GM12878 (cell line): ENCODE data around the gene AFMID. TPM values are rescaled to one million over a fixed set of nuclear protein-coding genes. Genes with fewer than 3 reads are reported as not detected.
"Not testable (repeated sequence)": the region's sequence is repeated elsewhere in the genome, so short reads cannot be mapped to it uniquely, and the experiment has no call there.

Experiments used
- ATAC-seq: fragments of 200-7000 bp; cut with Tn5 transposase; 3 replicates; pipeline ENCODE4 v1.9.1; 2020; ENCODE audit warnings: mild to moderate bottlenecking, moderate library complexity
- BruUV-seq: library from RNA; stranded (reverse); fragments of 400-500 nt; replicated peaks from 2 replicates; lab custom pipeline; 2021; lab: Mats Ljungman, UMichigan
- CTCF ChIA-PET: fragments of 300-600 bp; sonication (Branson Sonifier 250); formaldehyde crosslinking; extraction: SDS; loops from one replicate; lab custom pipeline; 2021; ENCODE audit warnings: inconsistent platforms; lab: Yijun Ruan, JAX
- POLR2A ChIA-PET: fragments of 350-600 bp; formaldehyde crosslinking; extraction: SDS; loops from one replicate; lab custom pipeline; 2021; ENCODE audit warnings: inconsistent platforms; lab: Charles Lee
- RAD21 ChIA-PET: fragments of 300-600 bp; sonication (Branson Sonifier 250); formaldehyde crosslinking; loops from one replicate; lab custom pipeline; 2023; ENCODE audit warnings: antibody characterized with exemption; ENCODE audit not compliant: unreplicated experiment; lab: Charles Lee
- SMC1A ChIA-PET: fragments of 300-600 bp; sonication (Branson Sonifier 250); formaldehyde crosslinking; loops from one replicate; lab custom pipeline; 2023; ENCODE audit not compliant: unreplicated experiment, uncharacterized antibody; lab: Charles Lee
- DNase-seq: peaks from one replicate; pipeline ENCODE4 v3.0.0-alpha.2; 2011; ENCODE audit warnings: low read depth, low spot score
- FAIRE-seq: peaks from 3 replicates; lab custom pipeline; 2011; peaks lifted over from hg19 to GRCh38; lab: Jason Lieb, UNC
- H2AFZ ChIP-seq: 2 replicates; pipeline ENCODE4 v1.6.0; 2011; ENCODE audit warnings: low read depth, low read length, control low read depth; ENCODE audit not compliant: control insufficient read depth
- H3K27ac ChIP-seq: 2 replicates; pipeline ENCODE4 v1.5.1; 2011; ENCODE audit warnings: control low read depth; ENCODE audit not compliant: control insufficient read depth, insufficient read depth
- H3K27me3 ChIP-seq, 2 experiments: replicated peaks in 1 of 2; 2 replicates each; pipeline versions ENCODE4 v1.6.0 to v1.6.1; 2011; ENCODE audit warnings: low read length in 1 of 2; ENCODE audit not compliant: control insufficient read depth in 2 of 2, insufficient read depth in 2 of 2
- H3K36me3 ChIP-seq, 2 experiments: 2 replicates each; pipeline ENCODE4 v1.5.1; 2011; ENCODE audit warnings: low read length in 1 of 2; ENCODE audit not compliant: control insufficient read depth in 2 of 2, insufficient read depth in 2 of 2
- H3K4me1 ChIP-seq: 2 replicates; pipeline ENCODE4 v1.6.1; 2011; ENCODE audit warnings: mild to moderate bottlenecking, low read length, moderate library complexity, mixed read lengths; ENCODE audit not compliant: control insufficient read depth, insufficient read depth
- H3K4me2 ChIP-seq: 2 replicates; pipeline ENCODE4 v1.6.0; 2011; ENCODE audit warnings: control low read depth; ENCODE audit not compliant: control insufficient read depth, insufficient read depth
- H3K4me3 ChIP-seq: fragments of 200-600 bp; sonication (generic); 2 replicates; pipeline ENCODE4 v1.5.1; 2016
- H3K79me2 ChIP-seq: 2 replicates; pipeline ENCODE4 v1.6.0; 2011; ENCODE audit warnings: low read length; ENCODE audit not compliant: control insufficient read depth, insufficient read depth
- H3K9ac ChIP-seq: 2 replicates; pipeline ENCODE4 v1.8.0; 2011; ENCODE audit warnings: low read length, control low read depth, mixed read lengths; ENCODE audit not compliant: control insufficient read depth, insufficient read depth
- H3K9me3 ChIP-seq: replicated peaks from 3 replicates; pipeline ENCODE4 v1.5.1; 2011; ENCODE audit warnings: mild to moderate bottlenecking, low read length; ENCODE audit not compliant: control insufficient read depth, insufficient read depth
- H4K20me1 ChIP-seq: 2 replicates; pipeline ENCODE4 v1.6.0; 2011; ENCODE audit not compliant: control insufficient read depth, insufficient read depth
- BMI1 ChIP-seq: fragments of 450-650 bp; IDR thresholded peaks from 2 replicates; pipeline ENCODE4 v1.6.1; 2016; ENCODE audit warnings: mild to moderate bottlenecking, moderate library complexity, borderline replicate concordance
- EED ChIP-seq: sonication (generic); IDR thresholded peaks from 2 replicates; pipeline ENCODE4 v1.6.1; 2016; ENCODE audit warnings: antibody characterized with exemption, low read depth
- POLR2A ChIP-seq: IDR thresholded peaks from 2 replicates; pipeline ENCODE4 v1.6.1; 2011; ENCODE audit warnings: low read depth, mild to moderate bottlenecking, low read length
- RELA ChIP-seq: fragments of 450-650 bp; IDR thresholded peaks from 2 replicates; pipeline ENCODE4 v1.8.0; 2014; ENCODE audit warnings: borderline replicate concordance; ENCODE audit not compliant: partially characterized antibody
- SMAD1 ChIP-seq: fragments of 450-650 bp; IDR thresholded peaks from 2 replicates; pipeline ENCODE4 v1.6.1; 2018; ENCODE audit warnings: mild to moderate bottlenecking, low read depth; ENCODE audit not compliant: partially characterized antibody
- WGBS: methylation state at CpG from one replicate; pipeline ENCODE4 v1.1.6; 2016; ENCODE audit warnings: low lambda C conversion rate; ENCODE audit not compliant: insufficient replicate concordance, insufficient coverage; ENCODE audit errors: missing lambda C conversion rate; 5-methylcytosine and 5-hydroxymethylcytosine counted together
- in situ Hi-C: fragments of 300-500 bp; cut with MboI; formaldehyde crosslinking; loops from 9 replicates; pipeline ENCODE4 v1.14.3; 2018; ENCODE audit warnings: mixed read lengths
- intact Hi-C: fragments of 100-400 bp; cut with micrococcal nuclease; formaldehyde crosslinking; loops from one replicate; pipeline ENCODE4 v1.14.2; 2022; ENCODE audit not compliant: unreplicated experiment
- polyA plus RNA-seq, 11 experiments: library from polyadenylated mRNA; depleted of rRNA in 4 of 11; unstranded in 6 of 11; stranded (reverse) in 5 of 11; fragments of >200 nt; fragmentation: Nextera tagmentation in 4 of 11; fragmentation: Illumina TruSeq in 1 of 11; extraction: Ambion mirVana in 4 of 11; extraction: Trizol in 1 of 11; gene quantifications; 1 replicate in 1 of 11; 2 replicates in 10 of 11; pipeline versions ENCODE4 v1.2.1 to v1.2.3, GENCODE V29; 2011 to 2016; ENCODE audit warnings: inconsistent platforms in 2 of 11, missing spikeins in 2 of 11, low read depth in 1 of 11
- total RNA-seq, 4 experiments: library from RNA; depleted of rRNA in 3 of 4; stranded (reverse); fragments of >200 nt in 3 of 4; fragmentation: Illumina TruSeq in 1 of 4; extraction: Trizol in 1 of 4; gene quantifications; 2 replicates each; pipeline versions ENCODE4 v1.2.1 to v1.2.3, GENCODE V29; 2013 to 2021

The AFMID gene
- total and polyA plus RNA-seq, 10 of the 15 experiments (the other 5 are each of a cell fraction or from before 2014, with no cell fraction given), result 36.1 to 98.8 (median 51.6) TPM

DNA sequence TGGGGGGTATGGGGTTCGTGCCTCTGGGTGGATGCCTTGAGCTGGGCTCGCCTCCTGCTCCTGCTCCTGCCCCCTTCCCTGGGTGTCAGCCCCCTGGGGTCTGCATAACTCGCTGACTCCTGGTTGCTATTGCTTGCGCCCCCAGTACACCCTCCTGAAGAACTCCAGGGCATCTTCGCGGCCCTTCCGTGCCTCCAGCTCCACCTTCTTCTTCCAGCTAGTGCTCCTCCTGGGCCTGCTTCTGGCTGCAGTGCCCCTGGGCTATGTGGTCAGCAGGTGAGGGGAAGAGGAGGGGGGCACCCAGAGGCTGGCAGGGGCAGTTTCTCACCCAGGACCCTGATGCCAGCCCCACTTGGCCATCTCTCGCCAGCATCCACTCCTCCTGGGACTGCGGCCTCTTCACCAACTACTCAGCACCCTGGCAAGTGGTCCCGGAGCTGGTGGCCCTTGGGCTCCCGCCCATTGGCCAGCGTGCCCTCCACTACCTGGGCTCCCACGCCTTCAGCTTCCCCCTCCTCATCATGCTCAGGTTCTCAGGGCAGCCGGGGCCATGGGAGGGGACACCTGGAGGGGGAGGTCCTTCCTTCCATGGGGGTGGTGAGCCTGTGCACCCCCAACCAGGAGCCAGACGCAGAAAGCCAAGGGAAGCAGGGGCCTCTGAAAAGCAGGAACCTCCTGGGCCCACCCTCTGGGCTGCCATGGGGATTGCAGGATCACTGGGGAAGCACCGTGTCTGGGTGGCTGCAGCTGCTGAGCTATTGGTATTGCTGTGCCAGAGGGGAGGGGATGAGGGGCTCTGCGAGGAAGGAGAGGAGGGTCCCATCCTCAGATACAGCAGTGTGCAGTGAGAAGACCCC lies 48.7 kb upstream of the AFMID start:
- intact Hi-C loops, result no loop called here
- Histone ChIP-seq H3K27me3 (no peaks in the 10 kb centered on the region), H3K4me3 (no peak overlapping the region), H2AFZ (no peak overlapping the region), H3K4me1 (peaks cover 61% of the 10 kb centered on the region), H3K9ac (no peak overlapping the region), H3K79me2 (peaks cover 26% of the 10 kb centered on the region), H4K20me1 (no peaks in the 10 kb centered on the region)
- in situ Hi-C loops, result no loop called here
- ChIA-PET POLR2A (interaction anchor here (0.7 to 3.7 kb wide), 9 partner anchors 8 to 37 kb away, joined by 3 to 16 read pairs (median 4); partner anchors contain the start of gene TMC6), CTCF (interaction anchor here (0.6 to 9.5 kb wide), 13 partner anchors 12 to 106 kb away, joined by 3 to 132 read pairs (median 7); partner anchors contain the start of gene TMC6), RAD21 (interaction anchor here (0.8 to 6.8 kb wide), 8 partner anchors 10 to 118 kb away, joined by 3 to 83 read pairs (median 3); partner anchors contain the start of genes TK1 and TMC6)
- DNase-seq (no peak), FAIRE-seq (no peak)
- TF ChIP-seq EED (no peak), RELA (peak; percentile 2), POLR2A (peak; percentile 34), SMAD1 (no peak)
- TF ChIP-seq, all 136 proteins: peak for 2
- no peak overlapping the region for H3K4me2 ChIP-seq
- ATAC-seq, result no peak
- H3K27ac ChIP-seq, result peak overlapping the region; percentile 13; the same call in 1 of the 2 replicates
- WGBS, result 83% methylated on average over 17 of the region's 17 CpGs
- H3K36me3 ChIP-seq, result peaks cover 16 to 17% of the 10 kb centered on the region in 2 experiments; a peak in 3 of 4 replicates
- SMC1A ChIA-PET, result interaction anchor here (0.5 to 5.1 kb wide), 7 partner anchors 9 to 53 kb away, joined by 3 to 51 read pairs (median 3); partner anchors contain the start of gene TK1
- H3K9me3 ChIP-seq, result no peaks in the 10 kb centered on the region
- BruUV-seq, result no TSS peak

DNA sequence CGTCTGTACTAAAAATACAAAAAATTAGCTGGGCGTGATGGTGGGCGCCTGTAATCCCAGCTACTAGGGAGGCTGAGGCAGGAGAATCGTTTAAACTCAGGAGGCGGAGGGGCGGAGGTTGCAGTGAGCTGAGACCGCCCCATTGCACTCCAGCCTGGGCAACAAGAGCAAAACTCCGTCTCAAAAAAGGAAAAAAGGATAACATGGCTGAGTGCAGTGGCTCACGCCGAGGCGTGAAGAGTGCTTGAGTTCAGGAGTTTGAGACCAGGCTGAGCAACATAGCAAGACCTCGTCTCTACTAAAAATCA lies 47.3 kb upstream of the AFMID start:
- in situ Hi-C loops, H3K9ac ChIP-seq, DNase-seq, H2AFZ ChIP-seq, H3K4me3 ChIP-seq, H3K9me3 ChIP-seq, H4K20me1 ChIP-seq, BruUV-seq, H3K4me2 ChIP-seq, H3K27ac ChIP-seq, FAIRE-seq, ATAC-seq, H3K27me3 ChIP-seq: not testable (repeated sequence)
- 83% methylated on average over 12 of the region's 12 CpGs for WGBS
- ChIA-PET POLR2A (interaction anchor here (0.5 to 3.3 kb wide), 7 partner anchors 9 to 46 kb away, joined by 3 to 15 read pairs (median 4); partner anchors contain the start of gene TMC6), CTCF (interaction anchor here (0.7 to 9.5 kb wide), 6 partner anchors 13 to 111 kb away, joined by 3 to 132 read pairs (median 4); partner anchors contain the start of genes AFMID, TK1 and TMC6), SMC1A (interaction anchor here (1.4 to 1.5 kb wide), 2 partner anchors 8 to 36 kb away, joined by 3 to 8 read pairs; no protein-coding TSS in a partner anchor), RAD21 (interaction anchor here (0.6 to 1.2 kb wide), 7 partner anchors 11 to 99 kb away, joined by 3 to 5 read pairs (median 3); partner anchors contain the start of gene TMC6)
- Histone ChIP-seq H3K4me1 (peaks cover 64% of the 10 kb centered on the region), H3K79me2 (peaks cover 12% of the 10 kb centered on the region), H3K36me3 (peaks cover 13 to 14% of the 10 kb centered on the region in 2 experiments; a peak in 3 of 4 replicates)
- TF ChIP-seq BMI1, result 0 out of 2 replicates have a peak, but pooled peaks have one; percentile 22
- intact Hi-C loops, result loop anchor here (1.0 kb wide), 1 partner anchor 32 kb away; no protein-coding TSS in a partner anchor
